Midbrain (tissue), 1 donor: ENCODE measurements around the gene MAL.

Experiments used
- DNase-seq: peaks from one replicate; lab custom pipeline; 2025; lab: John Stamatoyannopoulos, UW

Gene MAL

DNA sequence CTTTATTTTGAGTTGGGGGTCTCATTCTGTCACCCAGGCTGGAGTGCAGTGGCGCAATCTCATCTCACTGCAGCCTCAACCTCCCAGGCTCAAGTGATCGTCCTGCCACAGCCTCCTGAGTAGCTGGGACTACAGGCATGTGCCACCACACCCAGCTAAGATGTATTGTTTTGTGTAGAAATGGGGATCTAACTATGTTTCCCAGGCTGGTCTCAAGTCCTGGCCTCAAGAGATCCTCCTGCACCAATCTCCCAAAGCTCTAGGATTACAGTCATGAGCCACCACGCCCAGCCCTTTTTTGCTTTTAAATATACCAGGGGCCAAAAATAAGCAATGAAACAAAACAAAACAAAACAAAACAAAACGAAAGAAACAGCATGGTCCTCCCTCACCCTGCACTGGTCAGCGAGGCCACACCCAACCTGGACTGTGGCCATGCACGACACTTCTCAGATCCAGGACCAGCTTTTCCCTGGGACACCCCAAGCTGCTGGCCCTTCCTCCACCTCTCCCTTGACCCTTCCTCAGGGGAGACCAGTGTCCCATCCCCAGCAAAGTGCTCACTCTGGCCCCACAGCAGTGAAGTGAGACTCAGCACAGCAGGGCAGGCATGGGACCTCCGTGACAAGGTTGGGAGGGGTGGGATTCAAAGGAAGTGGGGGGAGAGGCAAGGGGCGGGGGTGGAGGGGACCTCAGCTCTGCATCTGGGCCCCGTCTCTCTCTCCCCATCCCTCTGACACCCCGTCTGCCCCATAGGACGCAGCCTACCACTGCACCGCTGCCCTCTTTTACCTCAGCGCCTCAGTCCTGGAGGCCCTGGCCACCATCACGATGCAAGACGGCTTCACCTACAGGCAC lies 23.5 kb downstream of the MAL start:
- DNase-seq: no peak

DNA sequence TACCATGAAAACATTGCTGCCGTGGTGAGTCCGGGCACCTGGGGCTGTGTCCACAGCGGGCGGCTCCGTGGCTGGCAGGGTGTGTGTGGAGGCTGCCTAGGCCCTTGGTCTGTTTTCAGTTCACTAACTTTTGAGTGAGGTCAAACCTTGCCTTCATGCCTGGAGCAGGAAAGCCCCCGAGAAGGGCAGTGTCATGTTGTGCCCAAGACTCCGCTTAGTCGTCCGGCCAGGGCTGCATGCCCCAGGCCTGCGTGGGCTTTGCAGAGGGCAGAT lies 24.1 kb downstream of the MAL start:
- no peak for DNase-seq

DNA sequence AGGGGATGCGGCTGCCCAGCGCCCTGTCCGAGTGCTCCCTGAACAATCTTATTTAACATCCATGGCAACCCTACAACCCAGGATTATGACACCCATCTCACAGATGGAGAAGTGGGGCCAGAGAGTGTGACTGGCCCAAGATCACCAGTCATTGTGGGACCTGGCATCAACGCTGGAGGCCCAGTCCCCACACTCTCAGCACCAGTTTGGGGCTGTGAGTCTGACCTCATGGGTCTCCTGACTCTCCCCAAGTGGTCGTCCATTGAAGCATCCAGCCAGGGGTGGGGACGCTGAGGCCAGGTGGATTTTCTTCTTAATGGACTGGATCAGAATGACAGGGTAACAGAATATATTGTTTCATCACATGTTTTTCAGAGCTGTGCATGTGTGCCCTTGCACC lies 24.5 kb downstream of the MAL start:
- DNase-seq: no peak

DNA sequence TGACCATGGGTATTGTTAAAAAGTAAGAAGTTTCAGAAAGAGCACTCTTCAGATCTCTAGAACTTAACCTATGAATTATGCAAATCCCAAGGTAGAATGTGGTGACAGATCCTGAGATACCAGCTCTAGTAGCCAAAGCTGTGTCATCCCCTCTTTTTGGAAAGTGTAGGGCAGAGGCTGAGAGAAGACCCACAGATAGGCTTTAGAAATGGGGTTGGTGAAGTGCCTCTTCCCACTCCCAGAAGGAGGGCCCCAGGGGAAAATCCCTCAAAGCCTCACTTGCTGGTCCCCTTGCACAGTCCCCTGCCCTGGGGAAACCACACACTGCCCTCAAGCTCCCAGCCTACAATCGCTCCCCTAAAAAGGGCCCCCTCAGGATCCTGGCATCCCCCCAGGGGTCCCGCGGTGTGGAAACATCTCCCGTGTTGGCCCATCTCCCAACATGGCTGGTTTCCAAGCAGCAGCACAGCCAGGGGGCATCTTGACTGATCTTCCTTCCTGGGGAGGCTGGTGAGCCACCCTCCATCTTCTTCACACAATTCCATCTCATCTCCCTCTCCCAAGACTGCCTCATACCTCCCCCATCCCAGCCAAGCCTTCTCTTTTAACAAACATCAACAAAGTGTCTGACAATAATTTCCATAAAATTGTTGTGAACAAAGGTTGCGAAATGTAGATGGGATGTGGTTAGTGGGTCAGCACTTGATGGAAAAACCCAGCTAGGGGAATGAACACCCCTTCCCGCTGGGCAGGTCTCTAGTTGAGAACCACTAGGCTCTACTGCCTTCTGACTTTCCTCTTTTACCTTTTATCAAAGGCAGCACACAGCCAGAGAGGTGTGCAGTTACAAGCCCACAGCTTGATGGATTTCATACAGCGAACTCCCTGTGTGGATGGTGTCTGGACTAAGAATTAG lies 25.1 kb downstream of the MAL start:
- no peak for DNase-seq

DNA sequence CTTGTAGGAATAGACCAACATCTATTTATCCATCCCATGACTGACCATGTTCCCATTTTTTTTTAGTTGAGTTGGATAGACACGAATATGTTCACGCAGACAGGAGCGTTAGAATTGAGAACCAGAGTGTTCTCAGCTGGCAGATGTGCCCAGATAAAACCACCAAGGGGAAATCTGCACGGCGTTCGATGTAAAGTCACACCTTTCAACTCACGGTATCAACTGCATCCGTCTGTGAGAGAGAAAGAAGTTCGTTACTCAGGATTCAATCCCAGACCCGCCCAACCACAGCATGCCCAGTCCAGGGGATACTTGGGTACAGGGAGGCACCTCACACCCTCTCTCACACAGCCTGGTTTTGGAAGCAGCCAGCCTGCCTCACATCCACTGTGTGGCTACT lies 26.1 kb downstream of the MAL start:
- no peak for DNase-seq

DNA sequence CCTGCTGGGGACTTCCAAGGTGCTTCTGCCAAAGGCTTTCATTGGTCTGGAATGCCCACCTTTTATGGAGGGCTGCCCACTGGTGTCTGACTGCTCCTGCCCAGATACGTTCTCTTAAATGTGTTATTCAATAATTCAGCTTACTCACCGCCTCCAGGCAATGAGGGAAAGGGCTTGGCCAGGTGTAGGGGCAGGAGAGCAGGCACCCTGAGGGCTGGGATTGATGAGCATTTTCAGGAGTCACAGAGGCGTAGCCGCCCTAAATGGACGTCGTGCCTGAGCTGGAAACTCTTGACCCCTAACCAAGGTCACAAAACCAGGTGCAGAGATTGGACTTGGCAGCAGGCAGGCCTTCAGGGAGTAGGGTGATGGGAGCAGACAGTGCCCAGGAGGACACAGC lies 26.8 kb downstream of the MAL start:
- DNase-seq: no peak

DNA sequence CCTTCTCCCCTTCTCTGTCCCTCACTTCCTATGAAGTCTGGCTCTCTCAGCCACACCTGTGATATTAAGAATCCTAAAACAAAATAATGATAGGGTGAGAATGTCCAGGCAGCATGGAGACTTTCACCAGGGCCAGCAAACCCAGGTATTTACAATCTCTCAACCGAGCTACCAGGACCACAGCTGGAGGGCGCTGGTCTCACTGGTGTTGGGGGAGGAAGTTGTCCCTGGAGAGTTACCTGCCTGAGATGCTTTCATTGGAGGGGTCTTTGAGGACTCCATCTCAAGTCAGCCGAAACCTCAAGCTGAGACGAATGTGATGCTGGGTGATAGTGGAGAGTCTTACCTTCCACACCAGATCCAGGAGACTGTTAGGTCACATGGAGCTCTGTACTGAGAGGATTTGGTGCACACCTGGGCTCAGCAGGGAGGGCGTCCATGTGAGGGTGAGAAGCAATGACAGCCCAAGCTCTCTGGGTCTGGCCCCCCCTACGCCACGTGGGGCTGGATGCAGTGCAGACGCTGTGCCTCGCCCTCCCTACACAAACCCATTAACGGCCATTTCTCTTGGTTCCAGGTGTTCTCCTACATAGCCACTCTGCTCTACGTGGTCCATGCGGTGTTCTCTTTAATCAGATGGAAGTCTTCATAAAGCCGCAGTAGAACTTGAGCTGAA lies 27.4 kb downstream of the MAL start:
- DNase-seq: no peak

DNA sequence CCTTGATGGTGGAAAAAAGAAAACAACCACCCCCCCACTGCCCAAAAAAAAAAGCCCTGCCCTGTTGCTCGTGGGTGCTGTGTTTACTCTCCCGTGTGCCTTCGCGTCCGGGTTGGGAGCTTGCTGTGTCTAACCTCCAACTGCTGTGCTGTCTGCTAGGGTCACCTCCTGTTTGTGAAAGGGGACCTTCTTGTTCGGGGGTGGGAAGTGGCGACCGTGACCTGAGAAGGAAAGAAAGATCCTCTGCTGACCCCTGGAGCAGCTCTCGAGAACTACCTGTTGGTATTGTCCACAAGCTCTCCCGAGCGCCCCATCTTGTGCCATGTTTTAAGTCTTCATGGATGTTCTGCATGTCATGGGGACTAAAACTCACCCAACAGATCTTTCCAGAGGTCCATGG lies 28.0 kb downstream of the MAL start:
- DNase-seq: peak; percentile 28

DNA sequence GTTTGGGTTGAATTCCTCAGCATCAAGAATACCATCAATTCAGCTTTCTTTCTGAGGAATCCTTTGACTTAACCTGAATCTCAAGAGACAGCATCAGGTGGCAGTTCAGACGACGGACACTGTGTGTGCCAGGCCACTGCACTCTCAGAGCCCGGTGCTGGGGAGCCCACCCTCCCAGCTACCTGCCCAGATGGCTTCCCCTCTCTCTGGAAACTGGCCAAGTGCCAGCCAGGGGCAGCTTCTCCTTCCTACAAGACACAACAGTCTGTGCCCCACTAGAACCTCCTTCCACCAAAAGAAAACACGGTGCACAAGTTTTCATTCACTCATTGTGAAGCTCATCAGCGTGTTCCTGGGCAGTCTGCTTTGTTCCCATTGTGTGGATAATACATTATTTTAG lies 28.5 kb downstream of the MAL start:
- no peak for DNase-seq

DNA sequence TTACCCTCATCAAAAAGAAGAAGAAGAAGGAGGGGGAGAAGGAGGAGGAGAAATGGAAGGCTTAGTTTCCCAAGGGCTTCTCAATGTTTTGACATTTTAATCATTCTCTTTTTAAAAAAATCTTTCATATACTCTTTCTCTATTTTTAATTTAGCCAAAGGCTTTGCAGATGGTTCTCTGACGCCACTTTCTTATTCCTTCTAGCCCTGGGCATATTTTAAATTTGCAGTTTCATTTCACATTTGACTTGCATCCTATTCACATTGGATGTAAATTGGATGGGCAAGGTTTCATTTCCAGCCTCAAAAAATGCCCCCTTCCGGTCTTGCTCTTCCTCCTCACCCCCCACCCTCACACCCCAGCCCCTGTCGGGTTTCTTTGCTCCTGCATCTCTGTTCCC lies 29.8 kb downstream of the MAL start:
- DNase-seq: no peak

DNA sequence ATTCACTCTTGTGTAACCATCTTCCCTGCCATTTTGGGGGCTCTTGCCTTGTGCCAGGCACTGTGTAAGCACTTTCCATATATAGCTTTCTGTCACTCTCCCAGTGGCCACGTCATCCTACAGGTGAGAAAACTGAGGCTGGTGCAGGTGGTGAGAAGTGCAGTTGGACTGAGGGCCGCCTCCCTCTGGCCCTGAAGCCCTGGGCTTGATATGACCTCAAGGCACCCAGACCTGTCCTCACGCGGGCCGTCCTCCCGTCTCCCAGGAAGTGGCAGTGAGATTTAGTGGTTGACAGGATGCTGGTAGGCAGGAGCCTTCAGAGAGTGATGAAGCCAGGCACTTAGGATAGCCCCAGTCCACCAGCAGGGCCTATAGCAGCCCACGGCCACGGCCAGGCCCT lies 30.5 kb downstream of the MAL start:
- no peak for DNase-seq

DNA sequence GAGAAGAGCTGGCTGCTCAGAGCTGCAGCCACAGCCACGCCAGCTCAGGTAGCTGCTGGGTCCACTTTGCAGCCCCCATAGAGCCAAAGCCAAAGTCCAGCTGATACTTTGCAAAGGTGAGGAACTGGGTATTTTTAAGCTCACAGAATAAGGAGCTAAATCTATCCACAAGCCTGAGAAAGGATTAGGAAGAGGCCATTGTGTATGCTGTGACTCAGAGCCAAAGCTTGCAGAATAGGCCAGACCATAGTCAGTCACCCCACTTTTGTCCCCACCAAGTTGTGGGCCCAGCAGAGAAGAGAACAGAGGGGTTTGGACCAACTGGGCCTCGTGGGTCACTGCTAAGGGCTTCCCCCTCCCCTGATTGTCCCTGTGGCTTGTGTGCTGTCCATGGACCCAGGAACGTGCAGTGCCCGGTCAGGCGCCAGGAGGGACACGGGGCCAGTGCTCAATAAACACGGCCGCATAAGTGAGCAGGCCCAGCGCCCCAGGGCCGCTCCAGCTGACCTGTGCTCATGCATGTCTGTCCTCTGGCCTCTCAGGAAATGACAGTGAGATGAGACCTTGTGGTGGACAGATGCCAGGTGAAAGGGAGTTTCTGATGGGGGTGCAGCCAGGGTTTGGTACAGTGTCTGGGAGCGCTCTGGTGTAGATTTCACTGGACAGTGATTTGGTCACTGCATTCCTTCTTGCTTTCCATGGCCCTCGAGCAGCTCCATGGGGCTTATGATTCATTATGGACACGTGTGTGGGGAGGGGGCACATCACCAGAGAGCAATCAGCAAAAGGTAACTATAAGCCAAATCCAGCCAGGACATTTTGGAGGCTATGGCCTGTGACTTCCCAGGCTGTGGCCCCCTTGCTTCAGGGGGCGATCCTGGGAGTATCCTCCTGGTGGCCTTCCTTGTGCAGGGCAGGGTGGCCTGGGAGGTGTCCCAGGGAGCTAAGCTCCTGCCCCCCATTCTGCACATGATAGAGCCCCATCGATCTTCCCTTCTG lies 31.3 kb downstream of the MAL start:
- peak; percentile 53 for DNase-seq

DNA sequence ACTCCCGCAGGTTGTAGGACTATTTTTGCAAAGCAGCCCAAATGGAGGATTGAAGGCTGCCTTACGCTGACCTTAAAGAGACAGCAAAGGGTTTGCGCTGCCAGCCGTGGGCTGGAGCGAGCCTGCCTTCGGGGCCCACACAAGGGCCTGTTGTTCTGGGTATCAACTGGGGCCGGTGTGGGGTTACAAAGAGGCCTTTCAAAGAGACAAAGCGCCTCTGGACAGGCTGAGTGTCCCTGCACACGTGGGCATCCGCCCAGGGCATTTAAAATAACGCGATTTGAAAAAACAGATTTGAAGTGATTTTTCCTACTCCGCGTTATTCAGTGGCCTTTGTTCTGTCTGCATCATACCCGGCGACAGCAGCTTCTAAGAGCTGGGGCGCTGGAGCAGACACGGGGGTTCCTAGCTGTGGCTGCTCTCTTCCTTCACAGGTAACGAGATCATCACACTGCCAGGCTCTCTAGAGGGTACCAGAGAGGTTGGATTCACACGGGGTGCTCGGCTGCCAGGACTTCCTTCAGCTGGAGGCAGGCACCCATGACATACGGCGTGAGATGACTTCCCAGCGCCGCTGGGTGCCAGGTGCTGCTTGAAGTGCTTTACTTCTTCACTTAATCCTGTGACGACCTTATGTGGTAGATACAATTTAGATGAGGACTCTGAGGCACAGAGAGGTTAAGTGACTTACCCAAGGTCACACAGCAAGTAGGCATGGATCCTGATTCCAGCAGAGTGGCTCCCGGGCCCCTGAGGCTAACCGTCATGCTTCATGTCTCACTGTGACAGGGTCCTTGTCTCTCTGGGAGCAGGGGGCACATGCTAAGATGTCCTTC lies 32.2 kb downstream of the MAL start:
- peak; percentile 93 for DNase-seq

DNA sequence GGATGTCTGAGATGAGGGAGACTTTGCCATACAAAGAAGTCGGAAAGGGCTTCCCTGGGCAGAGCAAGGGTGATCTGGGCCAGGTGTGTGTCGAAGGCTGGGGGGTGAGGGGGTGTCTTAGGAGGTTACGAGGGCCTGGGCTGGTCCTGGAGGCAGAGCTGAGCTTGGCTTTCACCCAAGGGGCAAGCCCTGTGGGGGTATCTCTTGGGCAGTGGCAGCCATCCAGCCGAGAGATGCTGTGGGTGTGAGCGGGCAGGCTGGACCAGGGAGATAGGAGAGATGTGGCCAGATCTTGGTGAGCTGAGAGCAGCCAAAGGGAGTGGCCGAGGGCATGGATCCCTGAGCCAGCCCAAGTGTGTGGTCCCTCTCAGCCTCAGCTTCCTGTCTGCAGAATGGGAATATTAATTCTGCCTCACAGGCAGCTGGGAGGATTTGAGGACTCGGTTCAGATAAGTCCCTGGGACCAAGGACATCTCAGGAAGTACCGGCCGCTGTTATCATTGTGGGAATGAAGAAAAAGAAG lies 33.0 kb downstream of the MAL start:
- no peak for DNase-seq

DNA sequence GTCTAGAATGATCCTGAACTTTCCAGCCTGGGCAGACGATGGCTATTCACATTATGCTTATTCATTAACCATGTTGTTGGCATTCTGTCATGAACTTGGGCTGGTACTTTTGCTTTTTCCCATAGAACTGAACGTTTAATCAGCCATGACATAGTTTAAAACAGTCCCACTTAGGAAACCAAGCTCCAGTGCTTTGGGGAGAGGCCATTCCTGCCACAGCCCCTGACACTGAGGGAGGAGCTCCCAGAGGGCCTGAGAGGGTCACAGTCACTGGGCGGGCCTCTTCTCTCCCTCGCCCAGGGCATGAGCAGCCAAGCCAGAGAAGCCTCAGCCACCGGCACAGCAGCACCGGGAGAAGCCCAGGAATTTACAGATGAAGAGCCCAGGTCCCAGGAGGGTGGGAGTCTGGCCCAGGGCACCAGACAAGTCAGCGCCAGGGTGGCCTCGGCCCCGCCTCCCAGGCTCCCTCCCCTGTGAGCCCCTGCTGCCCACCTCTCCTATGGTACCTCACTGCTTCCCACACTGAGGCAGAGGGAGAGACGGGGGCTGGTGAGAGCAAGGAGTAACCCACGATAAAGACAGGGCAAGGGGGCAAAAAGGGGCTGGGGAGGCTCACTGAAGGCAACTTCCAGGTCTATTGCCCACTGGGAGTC lies 33.6 kb downstream of the MAL start:
- DNase-seq: no peak

DNA sequence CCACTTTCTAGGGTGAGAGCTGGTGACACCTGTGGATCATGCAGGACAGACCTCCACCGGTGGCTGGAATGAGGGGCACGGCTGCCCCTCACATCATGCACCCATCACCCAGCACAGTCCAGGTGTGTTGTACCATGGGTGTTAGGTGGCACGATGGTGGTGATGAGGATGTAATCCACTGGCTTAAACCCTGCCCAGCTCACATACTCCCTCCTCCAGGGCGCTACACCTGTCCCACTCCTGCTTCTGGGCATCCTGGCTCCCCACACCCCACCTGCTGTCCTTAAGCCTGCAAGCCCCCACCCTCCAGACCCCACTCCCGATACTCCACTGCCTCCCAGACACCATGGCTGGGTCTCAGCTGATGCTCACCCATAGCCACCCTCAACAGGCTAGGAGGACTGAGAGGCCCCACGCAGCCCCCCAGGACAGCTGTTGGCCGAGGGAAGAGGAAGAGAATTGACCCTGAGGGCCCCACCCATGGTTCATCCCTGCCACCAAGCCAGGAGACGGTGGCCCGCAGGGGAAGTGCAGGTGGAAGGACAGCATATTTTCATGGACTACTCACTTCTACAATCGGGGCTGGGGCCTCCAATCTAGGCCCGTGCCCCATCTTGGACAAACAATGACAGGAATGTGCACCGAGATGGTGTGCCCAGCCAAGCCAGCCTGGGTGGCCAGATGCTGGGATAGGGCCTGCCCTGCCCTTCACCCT lies 34.3 kb downstream of the MAL start:
- no peak for DNase-seq

DNA sequence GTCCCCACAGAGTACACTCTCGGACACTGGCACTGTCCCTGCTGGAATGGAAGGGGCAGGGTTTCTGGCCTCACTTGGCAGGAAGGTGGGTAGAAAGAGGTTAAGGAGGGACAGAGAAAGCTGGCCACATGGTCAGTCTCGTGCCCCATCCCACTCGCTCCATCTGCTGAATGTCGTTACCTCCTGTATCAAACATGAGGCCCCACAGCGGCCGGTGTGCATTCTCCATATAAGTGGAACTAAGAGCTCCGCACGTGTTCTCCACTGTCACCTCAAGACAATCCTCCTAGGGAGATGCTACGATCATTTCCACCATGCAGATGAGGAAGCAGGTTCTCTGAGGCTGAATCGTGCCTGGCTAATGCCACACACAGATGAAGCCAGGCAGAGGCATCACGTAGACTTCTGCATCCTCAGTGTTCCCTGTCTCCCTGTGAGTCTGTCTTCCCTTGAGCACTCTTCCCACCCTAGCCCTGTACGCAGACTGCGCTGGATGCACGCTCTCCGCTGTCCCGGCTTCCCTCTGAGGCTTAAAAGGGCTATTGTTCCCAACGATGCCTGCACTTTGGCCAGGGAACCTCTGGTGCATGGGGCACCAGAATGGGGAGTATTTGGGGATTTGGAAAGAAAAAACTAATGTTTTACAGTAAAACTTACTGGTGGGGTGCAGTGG lies 35.1 kb downstream of the MAL start:
- DNase-seq: peak; percentile 73

DNA sequence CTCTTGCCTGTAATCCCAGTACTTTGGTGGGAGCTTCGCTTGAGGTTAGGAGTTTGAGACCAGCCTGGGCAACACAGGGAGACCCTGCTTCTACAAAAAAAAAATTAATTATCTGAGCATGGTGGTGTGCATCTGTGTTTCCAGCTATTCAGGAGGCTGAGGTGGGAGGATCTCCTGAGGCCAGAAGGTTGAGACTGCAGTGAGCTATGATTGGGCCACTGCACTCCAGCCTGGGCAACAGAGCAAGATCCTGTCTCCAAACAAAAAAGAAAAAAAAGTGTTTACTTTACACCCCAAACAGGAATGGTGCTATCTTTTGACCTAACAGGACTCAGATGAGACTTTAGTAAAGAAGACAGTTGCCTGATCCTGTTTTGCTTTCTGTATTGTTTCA lies 35.6 kb downstream of the MAL start:
- DNase-seq: no peak
